B cell (primary cell): ENCODE data around the gene ACTR1B. TPM values are rescaled to one million over a fixed set of nuclear protein-coding genes. Genes with fewer than 3 reads are reported as not detected.
A peak's percentile ranks its signal among the peaks of the same experiment; 100 is the strongest.

Experiments used
- ATAC-seq: fragments of 200-7000 bp; cut with Tn5 transposase; one replicate; pipeline ENCODE4 v1.10.0; 2021; ENCODE audit warnings: low read depth, mild to moderate bottlenecking, moderate number of reproducible peaks, moderate library complexity
- CTCF ChIA-PET: fragments of 350-600 bp; sonication (Branson Sonifier 250); formaldehyde crosslinking; loops from one replicate; lab custom pipeline; 2021; ENCODE audit warnings: antibody characterized with exemption, inconsistent platforms; lab: Charles Lee
- POLR2A ChIA-PET: fragments of 350-600 bp; sonication (Branson Sonifier 250); formaldehyde crosslinking; loops from one replicate; lab custom pipeline; 2021; ENCODE audit warnings: antibody characterized with exemption; lab: Charles Lee
- DNase-seq: peaks from one replicate; pipeline ENCODE4 v3.0.0; 2013
- H2AFZ ChIP-seq: 2 replicates; pipeline ENCODE4 v1.6.1; 2012; ENCODE audit warnings: mild to moderate bottlenecking, low read depth, low read length; ENCODE audit not compliant: insufficient read depth, poor library complexity, severe bottlenecking
- H3K27ac ChIP-seq, 2 donors: 1 replicate in 1 of 2; 2 replicates in 1 of 2; pipeline ENCODE4 v1.5.1; 2012 to 2013; ENCODE audit warnings: low read length in 2 of 2, mild to moderate bottlenecking in 2 of 2, moderate library complexity in 1 of 2
- H3K27me3 ChIP-seq, 4 experiments: fragments of 200-600 bp in 1 of 4; sonication (generic) in 1 of 4; replicated peaks in 1 of 4; 1 replicate in 2 of 4; 2 replicates in 2 of 4; pipeline versions ENCODE4 v1.6.1 to v1.7.0; 2013 to 2016; ENCODE audit warnings: low read length in 3 of 4, mild to moderate bottlenecking in 2 of 4, mixed read lengths in 1 of 4, moderate library complexity in 1 of 4; ENCODE audit not compliant: insufficient read depth in 4 of 4, control insufficient read depth in 3 of 4; ENCODE audit errors: control extremely low read depth in 1 of 4
- H3K36me3 ChIP-seq, 2 experiments: replicated peaks in 1 of 2; 1 replicate in 1 of 2; 2 replicates in 1 of 2; pipeline versions ENCODE4 v1.6.1 to v1.7.1; 2013; ENCODE audit warnings: low read length in 1 of 2; ENCODE audit not compliant: insufficient read depth in 2 of 2, control insufficient read depth in 1 of 2; ENCODE audit errors: control extremely low read depth in 1 of 2, extremely low read depth in 1 of 2
- H3K4me1 ChIP-seq, 2 donors: fragments of 200-600 bp in 1 of 2; sonication (generic) in 1 of 2; 1 replicate in 1 of 2; 2 replicates in 1 of 2; pipeline versions ENCODE4 v1.5.1 to v1.6.1; 2013 to 2017; ENCODE audit warnings: low read length in 2 of 2; ENCODE audit not compliant: control insufficient read depth in 2 of 2, insufficient read depth in 2 of 2
- H3K4me2 ChIP-seq: replicated peaks from 2 replicates; pipeline ENCODE3; 2012; ENCODE audit warnings: mild to moderate bottlenecking, low read depth, low read length; ENCODE audit not compliant: poor library complexity, severe bottlenecking
- H3K4me3 ChIP-seq, 5 experiments: fragments of 200-600 bp in 1 of 5; sonication (generic) in 1 of 5; 1 replicate in 3 of 5; 2 replicates in 2 of 5; pipeline versions ENCODE4 v1.5.1 to v1.7.0; 2011 to 2016; ENCODE audit warnings: low read length in 4 of 5, mild to moderate bottlenecking in 4 of 5, low read depth in 2 of 5, control low read depth in 1 of 5, moderate library complexity in 1 of 5; ENCODE audit not compliant: insufficient read depth in 1 of 5; ENCODE audit errors: control extremely low read depth in 1 of 5, extremely low read depth in 1 of 5
- H3K79me2 ChIP-seq: fragments of 200-600 bp; sonication (generic); one replicate; pipeline ENCODE4 v1.6.0; 2016; ENCODE audit warnings: low read length; ENCODE audit not compliant: control insufficient read depth, insufficient read depth
- H3K9ac ChIP-seq: fragments of 200-600 bp; sonication (generic); 2 replicates; pipeline ENCODE4 v1.6.1; 2017; ENCODE audit warnings: mild to moderate bottlenecking, low read length, moderate library complexity
- H3K9me3 ChIP-seq, 3 donors: one replicate each; pipeline versions ENCODE4 v1.6.1 to v1.7.1; 2013; ENCODE audit warnings: low read length in 2 of 3; ENCODE audit not compliant: control insufficient read depth in 2 of 3, insufficient read depth in 1 of 3; ENCODE audit errors: control extremely low read depth in 1 of 3
- H4K20me1 ChIP-seq: 2 replicates; pipeline ENCODE4 v1.6.0; 2012; ENCODE audit warnings: mild to moderate bottlenecking, low read length; ENCODE audit not compliant: insufficient read depth, control insufficient read depth, poor library complexity, severe bottlenecking
- H3K27ac Mint-ChIP-seq: one replicate; pipeline ENCODE4 v1.8.0; 2021; ENCODE audit warnings: mixed read lengths
- H3K27me3 Mint-ChIP-seq: one replicate; pipeline ENCODE4 v1.8.0; 2021; ENCODE audit warnings: mixed read lengths
- H3K4me1 Mint-ChIP-seq: one replicate; pipeline ENCODE4 v1.8.0; 2021; ENCODE audit warnings: mixed read lengths
- H3K4me3 Mint-ChIP-seq: one replicate; pipeline ENCODE4 v1.8.0; 2021; ENCODE audit warnings: mixed read lengths
- H3K9me3 Mint-ChIP-seq: one replicate; pipeline ENCODE4 v1.8.0; 2022; ENCODE audit warnings: mixed read lengths; ENCODE audit not compliant: insufficient read depth
- CTCF ChIP-seq: fragments of 200-600 bp; IDR thresholded peaks from one replicate; pipeline ENCODE4 v1.8.0; 2022; ENCODE audit warnings: antibody characterized with exemption, mild to moderate bottlenecking
- EZH2 ChIP-seq: IDR thresholded peaks from 2 replicates; pipeline ENCODE4 v1.6.1; 2012; ENCODE audit warnings: borderline replicate concordance, low read depth, mild to moderate bottlenecking, moderate library complexity, low read length; ENCODE audit not compliant: insufficient read depth, poor library complexity, severe bottlenecking
- WGBS: methylation state at CpG from one replicate; pipeline ENCODE4 v1.1.5; 2013; ENCODE audit warnings: missing lambda C conversion rate; ENCODE audit not compliant: insufficient coverage; 5-methylcytosine and 5-hydroxymethylcytosine counted together
- intact Hi-C: fragments of 100-400 bp; cut with micrococcal nuclease; formaldehyde crosslinking; loops from one replicate; pipeline ENCODE4 v1.10.0; 2022
- polyA plus RNA-seq: library from polyadenylated mRNA; depleted of rRNA; stranded (reverse); fragments of >200 nt; gene quantifications from 2 replicates; pipeline ENCODE4 v1.2.3, GENCODE V29; 2012
- total RNA-seq, 2 donors: library from RNA; stranded (reverse); fragments of 120-200 nt in 1 of 2; gene quantifications; 1 replicate in 1 of 2; 2 replicates in 1 of 2; pipeline versions ENCODE4 v1.2.3 to v1.2.4, GENCODE V29; 2013 to 2022

Gene ACTR1B
- total and polyA plus RNA-seq, 2 donors (not counting 1 experiment from before 2014, with no cell fraction given) = 69.0 to 143 TPM

GRCh38 chr2:97697252-97698235 lies 33.7 kb upstream of the ACTR1B start:
- Mint-ChIP-seq H3K4me1 (peaks cover 5% of the 10 kb centered on the region), H3K27me3 (no peaks in the 10 kb centered on the region), H3K9me3 (no peaks in the 10 kb centered on the region), H3K27ac (no peak overlapping the region), H3K4me3 (peak overlapping the region; percentile 13)
- H3K9me3 ChIP-seq = no peaks in the 10 kb centered on the region
- ChIA-PET CTCF (interaction anchor here (0.6 to 7.1 kb wide), 18 partner anchors 11 to 1445 kb away, joined by 3 to 164 read pairs (median 5); partner anchors contain the start of genes ACTR1B, ANKRD36B, C2orf92 and COX5B), POLR2A (interaction anchor here (2.0 kb wide), 1 partner anchor 107 kb away, joined by 7 read pairs; no protein-coding TSS in a partner anchor)
- ATAC-seq (peak; percentile 91), DNase-seq (peak; percentile 89)
- no peaks in the 10 kb centered on the region for H3K36me3 ChIP-seq
- H3K79me2 ChIP-seq = no peaks in the 10 kb centered on the region
- H2AFZ ChIP-seq = peak overlapping the region; percentile 47
- H3K27me3 ChIP-seq = no peaks in the 10 kb centered on the region
- peaks cover 0 to 3% of the 10 kb centered on the region in 2 donors for H3K4me1 ChIP-seq
- peak overlapping the region; percentile 56 for H3K4me2 ChIP-seq
- no peak overlapping the region for H3K4me3 ChIP-seq
- H4K20me1 ChIP-seq = no peaks in the 10 kb centered on the region
- intact Hi-C loops = loop anchor here (1.0 kb wide), 3 partner anchors 33 to 107 kb away; partner anchors contain the start of gene ACTR1B
- no peak overlapping the region for H3K9ac ChIP-seq
- no peak overlapping the region for H3K27ac ChIP-seq
- TF ChIP-seq CTCF = peak; percentile 98
- no peak for TF ChIP-seq EZH2
- WGBS = 33% methylated on average over 9 of the region's 14 CpGs
